Choroid plexus epithelial cell (primary cell): ENCODE results near the gene KREMEN1.
A peak's percentile ranks its signal among the peaks of the same experiment; 100 is the strongest.

Experiments used
- DNase-seq: peaks from one replicate; pipeline ENCODE4 v3.0.0-alpha.2; 2010; ENCODE audit warnings: low read depth
- H3K4me3 ChIP-seq: 2 replicates; pipeline ENCODE4 v1.5.1; 2011; ENCODE audit warnings: low read depth, mild to moderate bottlenecking, control low read depth, low read length, moderate library complexity
- CTCF ChIP-seq: conservative IDR thresholded peaks from 2 replicates; pipeline ENCODE4 v1.5.1; 2011; ENCODE audit warnings: low read depth, mild to moderate bottlenecking, control low read depth, inconsistent platforms, low read length, moderate library complexity

KREMEN1 gene

GRCh38 chr22:29214232-29214631 is 141.4 kb downstream of the KREMEN1 start:
- H3K4me3 ChIP-seq, result no peak overlapping the region
- no peak for DNase-seq
- no peak for TF ChIP-seq CTCF

GRCh38 chr22:29215012-29215860 is 142.4 kb downstream of the KREMEN1 start:
- TF ChIP-seq CTCF, result no peak
- H3K4me3 ChIP-seq, result no peak overlapping the region
- DNase-seq, result no peak

- no peak for TF ChIP-seq CTCF
- DNase-seq, result no peak
- H3K4me3 ChIP-seq, result no peak overlapping the region
These were observed 143.4 kb downstream of the KREMEN1 start for GRCh38 chr22:29216011-29216872.

- DNase-seq, result peak; percentile 76
- H3K4me3 ChIP-seq, result no peak overlapping the region
- no peak for TF ChIP-seq CTCF
These were observed 144.2 kb downstream of the KREMEN1 start for GRCh38 chr22:29216873-29217666.
